Measurements from ENCODE around the gene SULT2B1.
"Not testable (repeated sequence)": the region's sequence is repeated elsewhere in the genome, so short reads cannot be mapped to it uniquely, and the experiment has no call there.

The SULT2B1 gene

DNA sequence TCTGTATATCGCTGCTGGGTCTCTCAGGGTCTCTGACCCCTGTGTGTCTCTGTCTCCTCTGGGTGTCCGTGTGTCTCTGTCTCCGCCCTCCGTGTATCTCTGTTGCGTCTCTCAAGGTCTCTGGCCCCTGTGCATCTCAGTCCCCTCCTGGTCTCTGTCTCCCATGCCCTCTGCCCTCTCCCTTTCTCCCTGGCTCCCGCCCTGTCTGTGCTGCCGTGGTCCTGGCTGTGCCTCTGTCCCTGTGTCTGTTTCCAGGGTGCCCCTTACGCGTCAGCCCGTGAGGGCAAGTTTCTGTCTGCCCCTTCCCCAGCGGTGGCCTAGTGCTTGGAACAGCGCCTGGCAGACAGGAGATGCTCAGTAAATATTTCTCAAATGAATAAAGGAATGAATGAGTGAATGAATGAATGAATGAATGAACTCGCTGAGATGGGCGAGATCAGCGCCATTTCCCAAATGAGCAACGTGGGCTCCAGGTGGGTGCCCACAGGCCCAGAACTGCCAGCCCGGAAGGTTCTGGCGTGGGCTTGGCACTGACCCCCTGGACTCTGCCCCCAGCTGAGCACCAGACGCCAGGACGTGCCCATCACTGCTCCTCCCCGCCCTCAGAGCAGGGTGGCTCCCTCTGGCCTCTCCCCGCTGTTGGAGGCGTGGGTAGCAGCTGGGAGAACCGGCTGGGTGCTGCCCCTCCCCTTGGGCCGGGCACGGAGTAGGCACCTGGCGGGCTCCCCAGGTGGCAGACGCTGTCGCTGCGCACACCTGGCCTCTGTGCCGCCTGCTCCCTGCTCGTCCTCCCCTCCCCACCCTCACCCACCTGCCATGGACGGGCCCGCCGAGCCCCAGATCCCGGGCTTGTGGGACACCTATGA is at the start of gene SULT2B1:
SULT2B1 (plus strand) TSS at position 736 of the 866 bp plus-strand sequence; CDS start at position 817, 81 bp downstream.
- no peak for DNase-seq (ENCODE audit: low read depth in 2 of 2, low spot score in 1 of 2)

DNA sequence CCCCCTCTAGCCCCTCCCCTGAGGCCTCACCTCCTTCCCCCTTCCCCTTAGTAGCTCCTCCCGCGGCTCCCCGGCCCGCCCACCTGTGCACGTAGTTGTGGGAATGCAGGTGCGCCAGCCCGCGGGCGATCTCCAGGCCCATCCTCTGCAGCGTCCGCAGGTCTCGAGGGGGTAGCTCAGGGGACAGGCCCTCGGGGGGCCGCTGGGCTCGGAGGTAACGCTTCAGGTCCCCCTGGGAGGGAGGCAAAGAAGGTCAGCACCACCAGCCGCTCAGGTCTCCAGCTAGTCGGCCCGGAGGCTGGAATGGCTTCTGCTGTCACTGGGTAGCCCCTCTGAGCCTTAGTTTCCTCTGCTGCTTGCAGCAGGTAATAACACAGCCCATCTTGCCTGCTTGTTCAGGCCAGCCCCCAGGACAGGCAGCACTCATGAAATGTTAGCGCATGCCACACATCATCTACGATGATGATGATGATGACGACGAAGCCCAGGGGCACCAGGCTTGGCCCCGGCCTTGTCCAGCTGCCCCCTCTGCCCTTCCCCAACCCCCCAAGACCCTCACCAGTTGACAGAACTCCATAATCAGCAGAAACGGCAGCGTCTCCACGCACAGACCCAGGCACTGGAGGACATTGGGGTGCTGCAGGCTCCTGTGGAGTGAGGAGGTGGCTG is 49.5 kb upstream of the SULT2B1 start:
- DNase-seq (ENCODE audit: low read depth in 2 of 2, low spot score in 1 of 2): peak in 1 of 2 donors; percentile 39

DNA sequence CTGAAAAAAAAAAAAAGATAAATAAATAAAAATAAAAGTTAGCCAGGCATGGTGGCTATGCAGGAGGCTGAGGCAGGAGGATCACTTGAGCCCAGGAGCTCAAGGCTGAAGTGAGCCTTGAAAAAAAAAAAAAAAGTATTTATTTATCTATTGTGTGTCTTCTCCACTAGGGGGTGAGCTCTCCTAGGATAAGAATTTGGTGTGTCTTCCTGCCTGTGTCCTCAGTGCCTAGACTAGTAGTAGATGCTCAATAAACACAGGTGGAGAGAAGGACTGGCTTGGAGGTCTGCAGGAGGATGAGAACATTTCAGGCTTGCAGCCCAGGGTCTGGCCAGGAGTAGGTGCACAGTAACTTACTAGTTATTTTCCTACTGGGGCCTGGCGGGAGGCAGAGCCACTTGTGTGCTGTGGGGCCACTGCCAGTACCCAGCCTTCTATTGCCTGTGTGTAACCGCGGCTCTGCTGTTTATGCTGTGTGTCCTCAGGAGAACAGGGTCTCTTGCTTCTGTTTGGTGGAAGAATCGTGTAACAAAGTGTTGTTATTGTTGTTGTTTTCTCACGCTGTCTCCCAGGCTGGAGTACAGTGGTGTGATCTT is 45.7 kb upstream of the SULT2B1 start:
- DNase-seq (ENCODE audit: low read depth in 2 of 2, low spot score in 1 of 2): no peak

GRCh38 chr19:48507911-48508439 is 44.0 kb upstream of the SULT2B1 start:
- no peak for DNase-seq (ENCODE audit: low read depth in 2 of 2, low spot score in 1 of 2)

GRCh38 chr19:48508729-48509411 is 43.1 kb upstream of the SULT2B1 start:
- DNase-seq (ENCODE audit: low read depth in 2 of 2, low spot score in 1 of 2): no peak

GRCh38 chr19:48509467-48510194 is 42.3 kb upstream of the SULT2B1 start:
- DNase-seq (ENCODE audit: low read depth in 2 of 2, low spot score in 1 of 2): no peak

GRCh38 chr19:48510421-48511268 is 41.3 kb upstream of the SULT2B1 start:
- peak; percentile 46 to 53 for DNase-seq (ENCODE audit: low read depth in 2 of 2, low spot score in 1 of 2)

DNA sequence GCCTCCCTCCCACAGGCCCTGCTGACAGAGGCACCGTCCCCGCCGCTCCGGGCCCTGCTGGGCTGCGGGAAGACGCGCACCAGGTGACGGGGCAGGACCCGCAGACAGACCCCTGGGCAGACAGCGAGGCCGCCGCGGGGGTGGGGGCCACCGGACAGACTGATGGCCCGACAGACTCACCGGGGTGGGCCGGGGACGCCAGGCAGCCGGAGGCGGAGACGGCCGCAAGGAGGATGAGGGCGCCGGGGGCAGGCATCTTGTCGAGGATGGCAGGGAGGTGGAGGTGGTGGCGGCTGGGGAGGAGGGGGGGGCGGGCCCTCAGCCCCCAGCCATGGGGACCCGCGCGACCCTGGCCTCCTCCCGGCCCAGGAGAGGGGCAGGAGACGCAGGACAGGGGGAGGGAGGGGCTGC is 40.6 kb upstream of the SULT2B1 start:
- DNase-seq (ENCODE audit: low read depth in 2 of 2, low spot score in 1 of 2): no peak

DNA sequence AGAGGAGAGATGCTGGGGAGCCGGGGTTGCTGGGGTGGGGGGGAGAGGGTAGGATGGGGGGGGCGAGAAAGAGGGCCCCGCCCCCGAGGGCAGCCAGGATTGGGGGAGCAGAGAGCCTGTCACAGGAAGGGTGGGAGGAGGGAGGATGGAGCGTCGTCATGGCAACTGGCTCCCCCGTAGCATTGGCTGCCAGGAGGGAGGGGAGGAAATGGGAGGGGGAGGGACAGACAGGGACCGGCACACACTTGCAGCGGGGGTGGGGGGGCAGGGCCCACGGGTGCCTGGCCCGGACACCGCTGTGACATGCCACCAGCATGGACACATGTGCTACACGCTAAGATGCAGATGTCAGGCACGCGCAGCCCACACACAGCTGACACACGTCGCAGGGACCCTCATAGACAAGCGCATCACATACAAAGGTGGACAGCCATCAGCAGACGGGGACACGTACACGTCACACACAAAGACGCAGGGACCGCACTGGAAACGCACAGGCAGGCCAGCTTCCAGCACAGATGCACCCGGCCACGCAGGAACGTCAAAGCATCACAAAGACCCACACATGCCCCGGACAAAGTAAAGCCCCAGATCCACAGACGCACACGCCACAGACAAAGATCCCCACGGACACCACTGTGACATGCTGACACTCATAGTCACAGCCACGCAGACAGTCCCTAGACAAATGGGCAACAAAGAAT is 40.0 kb upstream of the SULT2B1 start, which contains the start of gene LMTK3:
LMTK3 (minus strand) TSS at position 36 of the 704 bp plus-strand sequence. CDS start 259 bp downstream, outside the sequence.
- DNase-seq (ENCODE audit: low read depth in 2 of 2, low spot score in 1 of 2): peak in 1 of 2 donors; percentile 64

DNA sequence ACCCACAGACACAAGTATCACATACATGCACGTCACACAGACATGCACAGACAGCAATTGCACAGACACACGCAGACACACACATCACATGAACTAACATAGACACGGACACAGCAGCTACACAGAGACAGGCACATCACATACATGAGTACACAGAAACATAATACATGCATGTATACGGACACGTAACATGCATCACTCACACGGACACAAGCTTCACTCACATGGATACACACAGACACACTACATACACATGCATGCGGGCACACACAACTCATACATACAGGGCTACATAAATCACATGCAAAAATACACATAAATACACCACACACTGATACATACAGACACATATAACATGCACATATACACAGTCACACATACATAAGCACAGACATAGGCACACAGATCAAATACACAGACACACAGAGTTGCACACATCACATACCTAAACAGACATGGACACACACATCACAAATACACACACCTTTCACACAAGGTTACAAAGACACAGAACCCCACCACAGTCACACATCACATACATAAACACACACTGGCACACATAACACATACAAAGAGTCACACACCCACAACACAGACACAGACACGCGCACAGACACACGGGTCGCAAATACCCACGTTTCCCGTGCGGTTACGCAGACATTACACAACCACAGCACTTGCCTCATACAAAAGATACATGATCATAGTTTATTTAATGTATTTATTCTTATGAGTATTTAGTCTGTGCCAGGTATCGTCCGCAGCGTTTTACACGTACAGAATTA is 39.3 kb upstream of the SULT2B1 start:
- no peak for DNase-seq (ENCODE audit: low read depth in 2 of 2, low spot score in 1 of 2)

DNA sequence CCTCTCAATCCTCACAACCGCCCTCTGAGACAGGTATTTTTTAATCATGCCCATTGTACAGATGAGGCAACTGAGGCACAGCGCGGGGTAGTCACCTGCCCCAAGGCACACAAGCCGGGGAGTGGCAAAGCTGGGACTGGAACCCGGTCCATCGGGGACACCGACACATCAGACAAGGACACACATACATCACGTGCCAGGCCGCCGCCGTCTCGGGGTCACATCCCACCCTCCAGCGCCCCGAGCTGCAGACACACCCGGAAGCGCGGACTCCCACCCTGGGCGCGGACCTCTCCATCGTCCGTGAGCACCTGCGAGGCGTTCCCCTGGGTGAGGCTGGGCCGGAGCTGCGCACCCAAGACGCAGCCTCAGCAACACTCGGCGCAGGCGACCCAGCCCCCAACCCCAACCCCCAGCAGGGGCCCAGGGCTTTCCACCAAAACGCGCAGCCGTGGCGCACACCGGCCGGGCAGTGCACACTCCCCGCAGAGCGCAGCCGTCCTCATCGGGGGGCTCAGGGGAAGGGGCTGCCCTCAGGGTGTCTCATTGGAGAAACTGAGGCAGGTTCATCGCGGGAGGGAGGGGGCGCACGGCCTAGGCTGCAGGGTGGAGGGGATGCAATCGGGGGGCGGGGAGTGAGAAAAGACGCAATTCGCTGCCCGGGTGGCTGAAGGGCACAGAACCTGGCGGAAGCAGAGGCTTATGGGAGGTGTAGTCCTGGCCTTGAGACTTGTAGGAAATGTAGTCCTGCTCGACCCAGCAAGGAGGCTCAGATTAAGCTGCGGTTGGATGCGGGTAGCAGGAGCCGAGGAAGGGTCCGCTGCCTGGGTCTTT is 38.5 kb upstream of the SULT2B1 start:
- peak in 1 of 2 donors; percentile 47 for DNase-seq (ENCODE audit: low read depth in 2 of 2, low spot score in 1 of 2)

GRCh38 chr19:48514123-48514458 is 37.9 kb upstream of the SULT2B1 start:
- no peak for DNase-seq (ENCODE audit: low read depth in 2 of 2, low spot score in 1 of 2)

- DNase-seq (ENCODE audit: low read depth in 2 of 2, low spot score in 1 of 2): no peak
These were observed 35.4 kb upstream of the SULT2B1 start for GRCh38 chr19:48516536-48516935.

GRCh38 chr19:48518207-48518606 is 33.8 kb upstream of the SULT2B1 start:
- DNase-seq (ENCODE audit: low read depth in 2 of 2, low spot score in 1 of 2): no peak

DNA sequence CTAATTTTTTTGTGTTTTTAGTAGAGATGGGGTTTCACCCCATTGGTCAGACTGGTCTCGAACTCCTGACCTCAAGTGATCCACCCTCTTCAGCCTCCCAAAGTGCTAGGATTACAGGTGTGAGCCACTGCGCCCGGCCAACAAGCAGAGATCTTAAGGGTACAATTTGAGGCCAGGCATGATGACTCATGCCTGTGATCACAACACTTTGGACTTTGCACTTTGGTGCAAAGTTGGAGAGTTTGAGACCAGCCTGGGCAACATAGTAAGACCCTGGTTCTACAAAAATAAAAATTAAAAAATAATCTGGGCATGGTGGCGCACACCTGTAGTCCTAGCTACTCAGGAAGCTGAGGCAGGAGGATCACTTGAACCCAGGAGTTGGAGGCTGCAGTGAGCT is 32.5 kb upstream of the SULT2B1 start:
- DNase-seq (ENCODE audit: low read depth in 2 of 2, low spot score in 1 of 2): not testable (repeated sequence)

DNA sequence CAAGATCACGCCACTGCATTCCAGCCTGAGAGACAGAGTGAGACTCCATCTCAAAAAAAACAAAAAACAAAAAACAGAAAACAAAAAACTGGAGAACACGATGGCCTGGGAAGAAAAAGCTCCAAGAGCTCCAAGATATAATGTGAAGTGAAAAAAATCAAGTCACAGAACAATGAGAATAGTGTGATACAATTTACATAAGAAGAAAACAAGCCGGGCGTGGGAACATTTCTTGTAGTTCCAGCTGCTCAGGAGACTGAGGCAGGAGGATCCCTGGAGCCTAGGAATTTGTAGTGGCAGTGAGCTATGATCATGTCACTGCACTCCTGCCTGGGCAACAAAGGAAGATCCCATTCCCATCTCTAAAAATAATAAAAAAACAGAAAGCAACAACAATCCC is 31.8 kb upstream of the SULT2B1 start:
- DNase-seq (ENCODE audit: low read depth in 2 of 2, low spot score in 1 of 2): no peak

GRCh38 chr19:48524221-48524620 is 27.8 kb upstream of the SULT2B1 start:
- DNase-seq (ENCODE audit: low read depth in 2 of 2, low spot score in 1 of 2): no peak
